ENCODE results near the gene PID1.

Gene PID1

DNA sequence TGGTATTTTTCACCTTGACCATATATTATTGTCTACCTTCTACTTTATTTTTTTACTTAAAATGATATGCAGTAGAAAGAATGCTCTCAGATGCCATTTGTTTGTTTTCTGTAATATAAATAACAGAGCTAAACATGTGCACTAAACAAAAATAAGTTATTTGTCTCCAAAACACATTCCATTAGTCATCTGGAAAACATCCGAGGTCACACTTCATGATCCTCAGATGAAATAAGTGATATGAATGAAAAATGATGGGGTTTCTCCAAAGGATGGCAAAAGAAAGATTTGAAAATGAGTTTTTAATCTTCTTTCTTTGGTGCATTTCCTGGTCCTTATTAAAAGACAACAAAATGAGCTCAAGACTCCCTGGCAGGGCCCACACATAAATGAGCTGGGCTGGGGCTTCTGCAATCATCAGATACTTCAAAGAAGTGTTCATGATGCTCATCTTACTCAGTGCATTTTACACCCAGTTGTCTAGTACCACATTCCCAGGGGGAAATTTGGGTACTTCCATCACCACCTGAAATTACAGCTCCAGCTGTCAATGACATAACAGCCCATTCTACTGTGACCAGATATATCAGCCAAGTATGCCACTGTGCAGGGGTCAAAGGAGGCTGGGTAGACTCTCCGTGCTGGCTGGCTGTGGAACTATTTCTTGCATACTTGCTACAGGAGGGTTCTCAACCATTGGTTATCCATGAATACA lies 283.5 kb downstream of the PID1 start:
- no peak for DNase-seq

GRCh38 chr2:228986961-228987360 lies 284.1 kb downstream of the PID1 start:
- DNase-seq = no peak

DNA sequence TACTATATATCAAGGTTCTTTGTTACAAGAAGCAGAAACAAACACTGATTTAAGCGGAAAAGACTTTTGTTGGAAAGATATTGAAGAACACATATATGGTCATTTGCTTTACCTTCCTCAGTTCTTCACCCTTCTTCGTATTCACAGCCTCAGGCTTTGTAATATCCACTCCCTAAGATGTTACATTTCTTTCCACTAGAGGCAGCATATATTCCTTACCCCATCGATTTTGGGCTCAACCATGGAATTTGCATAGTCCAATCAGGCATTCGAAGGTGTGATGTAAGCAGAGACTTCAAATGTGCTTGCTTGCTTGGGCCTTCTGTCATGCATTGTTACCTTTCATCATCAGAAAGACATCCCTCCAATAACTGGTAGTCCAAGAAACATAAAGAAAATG lies 287.4 kb downstream of the PID1 start:
- no peak for DNase-seq

- no peak for DNase-seq
Observed at GRCh38 chr2:228974169-228974568, 296.9 kb downstream of the PID1 start.

Data from islet precursor cell (in vitro differentiated cells).